HS-27A (cell line): Measurements from ENCODE around the gene CELSR3.

Source experiments
- DNase-seq: peaks from one replicate; pipeline ENCODE4 v3.0.0-alpha.2; 2012; ENCODE audit warnings: low read depth, missing footprints

Gene CELSR3

DNA sequence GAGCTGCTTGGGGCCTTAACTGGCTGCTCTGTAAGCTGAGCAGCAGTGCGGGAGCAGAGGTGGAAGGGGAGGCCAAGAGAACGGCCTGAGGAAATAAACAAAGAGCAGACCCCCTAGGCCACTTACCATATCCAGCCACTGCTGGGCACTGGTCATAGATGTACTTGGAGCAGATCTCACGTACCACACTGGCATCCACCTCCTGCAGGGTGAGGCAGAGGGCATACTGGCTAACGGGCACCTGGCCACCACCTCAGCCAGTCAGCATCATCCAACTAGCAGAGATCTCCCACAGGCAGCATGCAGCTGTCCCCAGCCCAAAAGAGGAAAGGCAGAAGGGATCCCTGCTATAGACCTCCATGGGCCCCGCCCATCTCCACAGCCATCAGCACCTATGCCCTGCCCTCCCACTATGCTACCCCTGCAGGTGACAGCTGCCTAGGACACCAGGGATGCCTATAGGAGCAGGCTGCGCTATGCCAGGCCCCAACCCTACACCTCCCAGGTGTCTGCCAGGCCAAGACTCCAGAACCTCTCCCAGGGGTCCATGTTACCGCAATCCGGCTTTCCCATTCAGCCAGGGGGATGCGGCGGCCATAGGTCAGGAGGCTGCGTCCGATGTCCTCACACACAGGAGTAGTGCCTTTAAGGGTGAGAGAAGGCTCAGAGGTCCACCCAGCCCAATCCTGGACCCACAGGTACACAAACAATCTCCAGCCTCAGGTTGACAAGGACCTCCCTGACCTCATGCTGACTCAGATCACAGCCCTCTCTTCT is 63.0 kb downstream of the CELSR3 start:
- DNase-seq = no peak

DNA sequence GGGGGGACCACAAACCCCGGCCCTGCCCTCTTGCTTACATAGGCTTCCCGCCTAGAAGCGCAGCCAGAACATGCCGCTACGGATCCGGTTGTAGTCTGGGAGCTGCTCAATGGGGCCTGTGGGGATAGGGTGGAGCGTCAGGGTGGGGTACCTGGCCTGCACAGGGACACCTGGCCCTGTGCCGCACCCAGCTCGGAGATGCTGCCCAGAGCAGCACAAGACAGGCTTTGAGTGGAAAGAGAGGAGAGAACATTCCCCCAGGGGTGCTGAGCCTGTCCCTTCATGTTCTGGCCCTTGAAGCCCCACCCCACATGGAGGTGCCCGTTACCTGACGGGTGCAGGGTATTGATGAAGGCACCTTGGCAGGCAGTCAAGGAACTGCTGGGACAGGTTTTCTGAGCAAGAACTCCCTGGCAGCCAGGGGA is 63.6 kb downstream of the CELSR3 start:
- DNase-seq = no peak

DNA sequence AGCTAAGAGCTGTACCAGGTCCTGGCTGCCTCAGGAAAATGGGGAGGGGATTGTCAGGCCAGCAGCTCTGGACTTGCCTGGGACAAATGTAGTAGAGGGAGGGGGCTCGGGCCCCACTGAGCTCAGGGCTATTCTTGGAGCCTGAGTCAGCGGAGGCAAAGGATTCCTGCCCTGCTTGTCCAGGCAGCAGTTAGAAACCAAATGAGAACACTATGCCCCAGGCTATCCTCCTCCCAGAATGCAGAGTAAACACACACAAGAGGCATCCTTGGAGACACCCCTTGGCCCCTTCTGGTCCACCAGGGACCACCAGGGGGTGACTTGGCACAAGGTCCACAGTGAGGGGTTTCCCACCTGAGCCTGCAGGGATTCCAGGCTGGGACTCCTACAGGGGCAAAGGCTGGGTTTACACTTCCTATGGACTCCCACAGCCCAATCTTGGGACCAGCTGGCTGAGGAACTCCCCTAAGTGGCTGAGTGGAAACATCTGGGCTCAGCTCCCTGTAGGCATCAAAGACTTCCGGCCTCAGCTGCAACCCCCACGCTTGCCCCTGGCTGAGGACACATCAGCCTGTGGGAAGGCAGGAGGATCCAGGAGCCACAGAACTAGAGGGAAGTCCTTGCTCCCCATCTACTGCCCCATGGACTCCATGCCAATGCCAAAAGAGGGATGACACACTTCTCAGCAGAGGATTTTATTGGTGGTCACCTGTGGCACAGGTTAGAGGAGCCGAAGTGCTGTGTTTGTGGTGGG is 64.2 kb downstream of the CELSR3 start:
- no peak for DNase-seq

DNA sequence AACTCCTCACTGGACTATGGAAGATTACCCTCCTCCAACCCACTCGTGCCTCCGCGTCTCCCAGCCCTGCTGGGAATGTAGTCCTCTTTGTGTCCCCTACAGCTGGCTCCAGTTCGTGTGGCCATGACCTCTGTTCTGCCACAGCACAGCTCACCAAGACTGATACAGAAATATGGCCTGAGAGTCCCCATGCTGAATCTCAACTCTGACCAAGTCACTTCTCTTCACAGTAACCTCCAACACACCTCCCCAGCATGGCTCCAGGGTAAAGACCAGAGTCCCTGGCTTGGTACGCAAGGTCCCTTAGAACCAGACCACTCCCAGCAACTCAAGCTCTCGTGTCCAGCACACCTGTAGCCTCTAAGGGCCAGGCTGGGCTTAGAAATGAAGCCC is 65.3 kb downstream of the CELSR3 start:
- DNase-seq = no peak

GRCh38 chr3:48596676-48597407 is 65.8 kb downstream of the CELSR3 start:
- DNase-seq = no peak

GRCh38 chr3:48596157-48596556 is 66.5 kb downstream of the CELSR3 start:
- DNase-seq = no peak

DNA sequence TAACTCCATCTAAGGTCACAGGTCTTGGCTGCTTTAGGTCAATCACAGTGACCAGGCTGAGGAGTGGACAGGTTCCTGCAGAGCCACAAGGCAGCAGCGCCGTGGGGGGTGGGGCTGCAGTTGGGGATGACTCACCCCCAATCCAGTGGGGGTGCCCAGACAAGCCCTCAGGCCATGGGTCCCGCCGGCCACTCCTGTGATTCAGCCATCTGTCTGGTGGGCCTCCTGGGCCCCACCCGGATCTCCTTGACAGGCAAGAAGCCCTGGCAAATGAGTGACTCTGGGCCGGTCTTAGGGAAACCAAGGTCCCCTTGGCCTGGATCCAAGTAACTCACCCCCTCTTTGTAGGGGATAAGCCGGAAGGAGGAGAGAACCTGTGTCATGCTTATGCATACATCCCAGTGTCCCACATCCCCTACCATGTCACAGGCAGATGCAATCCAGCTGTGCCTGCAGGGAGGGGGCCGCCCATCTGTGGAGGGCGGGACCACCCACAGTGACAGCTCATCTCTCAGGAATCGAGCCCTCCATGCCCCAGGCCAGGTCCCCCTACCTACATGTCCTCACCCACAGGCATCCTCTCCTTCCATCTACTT is 67.1 kb downstream of the CELSR3 start:
- peak; percentile 85 for DNase-seq

GRCh38 chr3:48595075-48595525 is 67.6 kb downstream of the CELSR3 start, which contains the start of gene COL7A1:
TSS of gene COL7A1 (minus strand) at chr3:48595329. CDS start at chr3:48595159, 170 bp downstream.
- DNase-seq = no peak

DNA sequence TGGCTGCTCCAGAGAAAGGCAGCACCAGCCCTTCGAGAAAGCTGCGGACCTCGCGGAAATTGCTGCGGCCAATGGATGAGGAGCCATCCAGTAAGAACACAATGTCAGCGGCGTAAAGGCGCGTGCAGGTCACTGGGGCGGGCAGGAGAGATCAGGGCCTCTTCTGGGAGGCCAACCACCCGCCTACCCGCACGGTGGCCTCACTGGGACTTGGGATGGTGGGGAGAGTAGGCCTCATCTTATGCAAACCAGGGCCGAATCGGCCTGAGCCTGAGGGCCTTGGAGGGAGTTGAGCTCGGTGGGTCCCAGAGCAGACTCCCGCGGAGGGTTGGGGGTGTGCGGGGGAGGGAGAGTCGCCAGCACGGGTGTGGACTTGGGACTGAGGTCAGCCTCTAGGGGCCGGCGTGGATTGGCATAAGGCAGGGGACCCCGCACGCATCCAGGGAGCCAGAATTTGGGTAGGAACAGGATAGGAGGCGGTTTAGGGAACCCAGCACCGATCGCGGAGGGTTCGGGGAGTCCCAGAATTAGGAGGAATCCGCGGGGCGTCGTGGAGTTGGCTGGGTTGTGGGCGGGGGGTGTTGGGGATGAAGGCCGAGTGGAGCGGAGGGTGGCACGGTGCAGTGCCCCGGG is 68.2 kb downstream of the CELSR3 start:
- DNase-seq = no peak

- DNase-seq = no peak
Measured at GRCh38 chr3:48593337-48593736, 69.3 kb downstream of the CELSR3 start.

- no peak for DNase-seq
Measured at GRCh38 chr3:48592519-48593087, 70.1 kb downstream of the CELSR3 start.

DNA sequence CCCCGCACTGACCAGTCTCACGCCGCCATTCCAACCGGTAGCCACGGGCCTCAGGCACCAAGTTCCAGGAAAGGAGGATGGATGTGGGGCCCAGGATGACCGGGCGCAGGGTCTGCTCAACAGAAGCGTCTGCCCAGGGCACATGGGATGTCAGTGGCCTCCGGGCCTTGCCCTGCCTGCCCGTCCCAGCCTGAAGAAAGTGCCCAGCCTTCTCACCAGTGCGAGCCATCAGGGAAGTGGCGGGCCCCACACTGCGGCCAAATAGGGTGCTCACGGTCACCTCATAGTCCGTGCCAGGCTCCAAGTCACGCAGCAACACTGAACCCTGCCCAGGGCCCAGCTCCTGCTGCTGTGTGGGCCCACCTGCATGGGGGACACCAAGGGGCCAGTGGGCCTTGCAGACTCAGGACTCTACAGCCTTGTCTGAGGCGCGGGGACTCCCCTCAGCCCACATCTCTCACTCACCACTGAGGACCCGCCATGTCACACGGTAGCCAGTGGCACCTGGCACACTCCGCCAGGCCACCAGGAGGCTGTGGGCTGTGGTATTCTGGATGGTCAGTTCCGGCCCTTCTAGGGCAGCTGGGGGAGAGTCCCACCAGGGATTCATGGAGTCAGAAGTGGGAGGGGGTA is 70.7 kb downstream of the CELSR3 start:
- DNase-seq = no peak

DNA sequence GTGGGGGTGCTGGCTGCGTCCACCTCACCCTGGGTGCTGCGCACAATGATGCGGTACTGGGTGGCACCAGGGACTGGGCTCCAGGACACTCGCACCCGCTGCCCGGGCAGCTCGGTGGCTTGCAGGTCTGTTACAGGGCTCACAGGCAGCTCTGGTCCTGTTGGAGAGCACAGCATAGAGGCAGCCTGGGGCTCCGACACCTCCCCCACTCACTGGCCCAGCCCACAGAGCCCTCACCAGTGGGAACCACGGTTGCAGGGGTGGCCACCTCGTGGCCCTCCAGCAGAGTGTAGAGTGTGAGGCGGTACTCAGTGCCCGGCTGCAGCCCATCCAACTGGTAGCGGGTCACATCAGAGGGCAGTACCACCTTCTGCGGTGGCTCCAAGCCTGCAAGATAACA is 71.2 kb downstream of the CELSR3 start:
- DNase-seq = no peak

- no peak for DNase-seq
Measured at GRCh38 chr3:48588230-48588629, 74.5 kb downstream of the CELSR3 start.

DNA sequence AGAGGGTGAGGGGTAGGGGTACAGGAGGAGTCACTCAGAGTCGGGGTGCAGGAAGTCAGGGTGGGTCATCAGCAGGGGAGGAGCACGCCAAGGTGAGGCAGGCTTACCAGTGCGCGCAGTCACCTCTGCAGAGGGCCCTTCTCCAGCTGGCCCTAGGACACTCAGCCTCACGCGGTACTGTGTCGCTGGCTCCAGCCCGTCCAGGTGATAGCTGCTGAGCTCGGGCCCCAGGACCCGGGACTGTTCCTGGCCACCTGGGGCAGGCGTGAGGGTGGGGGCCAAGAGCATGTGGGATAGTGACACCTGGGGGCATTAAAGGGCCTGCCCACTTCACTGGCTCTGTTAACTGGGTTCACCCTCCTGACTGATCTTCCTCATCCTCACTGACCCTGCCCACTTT is 75.0 kb downstream of the CELSR3 start:
- DNase-seq = no peak
